Measurements from ENCODE around the gene AHNAK. TPM values are rescaled to one million over a fixed set of nuclear protein-coding genes. Genes with fewer than 3 reads are reported as not detected.

The AHNAK gene
- total and polyA plus RNA-seq, 8 donors: 37.4 to 693 (median 554) TPM

- peak overlapping the region in 3 of 5 donors; percentile 28 to 95 (median 93) for H3K27ac ChIP-seq
- no peaks in the 10 kb centered on the region for H3K27me3 ChIP-seq
- intact Hi-C loops (cut with DNase I; ENCODE audit: low total_unique reads): no loop called here
- H3K9me3 ChIP-seq: no peaks in the 10 kb centered on the region
- peak in 1 of 2 donors; percentile 17 for DNase-seq
- peak overlapping the region in 1 of 4 donors; percentile 14 for H3K4me3 ChIP-seq
- H3K36me3 ChIP-seq: peaks cover 46 to 53% (median 52%) of the 10 kb centered on the region in 4 donors
- H3K4me1 ChIP-seq: peaks cover 42 to 70% (median 56%) of the 10 kb centered on the region in 4 donors
- TF ChIP-seq, protein P1, sequence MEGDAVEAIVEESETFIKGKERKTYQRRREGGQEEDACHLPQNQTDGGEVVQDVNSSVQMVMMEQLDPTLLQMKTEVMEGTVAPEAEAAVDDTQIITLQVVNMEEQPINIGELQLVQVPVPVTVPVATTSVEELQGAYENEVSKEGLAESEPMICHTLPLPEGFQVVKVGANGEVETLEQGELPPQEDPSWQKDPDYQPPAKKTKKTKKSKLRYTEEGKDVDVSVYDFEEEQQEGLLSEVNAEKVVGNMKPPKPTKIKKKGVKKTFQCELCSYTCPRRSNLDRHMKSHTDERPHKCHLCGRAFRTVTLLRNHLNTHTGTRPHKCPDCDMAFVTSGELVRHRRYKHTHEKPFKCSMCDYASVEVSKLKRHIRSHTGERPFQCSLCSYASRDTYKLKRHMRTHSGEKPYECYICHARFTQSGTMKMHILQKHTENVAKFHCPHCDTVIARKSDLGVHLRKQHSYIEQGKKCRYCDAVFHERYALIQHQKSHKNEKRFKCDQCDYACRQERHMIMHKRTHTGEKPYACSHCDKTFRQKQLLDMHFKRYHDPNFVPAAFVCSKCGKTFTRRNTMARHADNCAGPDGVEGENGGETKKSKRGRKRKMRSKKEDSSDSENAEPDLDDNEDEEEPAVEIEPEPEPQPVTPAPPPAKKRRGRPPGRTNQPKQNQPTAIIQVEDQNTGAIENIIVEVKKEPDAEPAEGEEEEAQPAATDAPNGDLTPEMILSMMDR (IDR thresholded peaks at IDR 0.05): no peak
- no peak for TF ChIP-seq POLR2A (IDR thresholded peaks at IDR 0.05)
- TF ChIP-seq POLR2AphosphoS5 (IDR thresholded peaks at IDR 0.05): no peak
- no peak for TF ChIP-seq EP300 (IDR thresholded peaks at IDR 0.05)
- WGBS, 5 donors: 53 to 77% (median 70%) methylated on average over 20 to 21 of the region's 21 CpGs
These were observed 10.2 kb downstream of the AHNAK start for GRCh38 chr11:62536301-62536957.

DNA sequence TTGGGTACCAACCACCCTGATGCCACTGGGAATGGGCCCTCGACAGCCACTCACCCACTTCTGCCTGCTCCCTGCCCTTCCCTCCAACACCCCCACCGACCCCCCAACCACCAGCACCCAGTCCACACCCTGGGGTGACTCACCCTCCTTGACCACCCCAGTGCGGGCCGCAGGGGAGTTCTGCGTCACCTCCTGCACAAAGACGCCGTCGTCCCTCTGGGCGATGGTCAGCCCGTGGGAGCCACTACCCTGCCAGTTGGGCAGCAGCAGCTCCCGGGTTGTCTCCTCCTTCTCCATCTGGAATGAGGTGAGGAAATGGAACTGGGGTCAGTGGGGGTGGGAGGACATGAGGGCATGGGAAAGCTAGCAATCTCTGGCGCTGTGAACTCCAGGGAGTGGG, 10.8 kb downstream of the AHNAK start:
- TF ChIP-seq POLR2A (IDR thresholded peaks at IDR 0.05) (no peak), POLR2AphosphoS5 (IDR thresholded peaks at IDR 0.05) (no peak), EP300 (IDR thresholded peaks at IDR 0.05) (no peak)
- TF ChIP-seq, protein P1 (IDR thresholded peaks at IDR 0.05): no peak
- Histone ChIP-seq H3K27me3 (no peaks in the 10 kb centered on the region), H3K9me3 (no peaks in the 10 kb centered on the region), H3K4me1 (peaks cover 36 to 64% (median 49%) of the 10 kb centered on the region in 4 donors), H3K27ac (peak overlapping the region in 3 of 5 donors; percentile 3 to 95 (median 93)), H3K36me3 (peaks cover 53 to 60% (median 59%) of the 10 kb centered on the region in 4 donors), H3K4me3 (no peak overlapping the region)
- WGBS, 5 donors: 79 to 88% (median 85%) methylated on average over 10 to 12 of the region's 12 CpGs
- no peak for DNase-seq
- intact Hi-C loops (cut with DNase I; ENCODE audit: low total_unique reads): no loop called here

GRCh38 chr11:62534779-62535545, 11.6 kb downstream of the AHNAK start:
- peaks cover 61 to 68% (median 67%) of the 10 kb centered on the region in 4 donors for H3K36me3 ChIP-seq
- WGBS, 5 donors: 91 to 95% (median 92%) methylated on average over 17 to 19 of the region's 19 CpGs
- DNase-seq: no peak
- H3K27ac ChIP-seq: peak overlapping the region in 1 of 5 donors; percentile 95
- H3K27me3 ChIP-seq: no peaks in the 10 kb centered on the region
- H3K9me3 ChIP-seq: no peaks in the 10 kb centered on the region
- intact Hi-C loops (cut with DNase I; ENCODE audit: low total_unique reads): no loop called here
- peaks cover 27 to 55% (median 45%) of the 10 kb centered on the region in 4 donors for H3K4me1 ChIP-seq
- no peak for TF ChIP-seq EP300 (IDR thresholded peaks at IDR 0.05)
- no peak for TF ChIP-seq POLR2AphosphoS5 (IDR thresholded peaks at IDR 0.05)
- no peak for TF ChIP-seq POLR2A (IDR thresholded peaks at IDR 0.05)
- TF ChIP-seq, protein P1 (IDR thresholded peaks at IDR 0.05): no peak
- H3K4me3 ChIP-seq: no peak overlapping the region

DNA sequence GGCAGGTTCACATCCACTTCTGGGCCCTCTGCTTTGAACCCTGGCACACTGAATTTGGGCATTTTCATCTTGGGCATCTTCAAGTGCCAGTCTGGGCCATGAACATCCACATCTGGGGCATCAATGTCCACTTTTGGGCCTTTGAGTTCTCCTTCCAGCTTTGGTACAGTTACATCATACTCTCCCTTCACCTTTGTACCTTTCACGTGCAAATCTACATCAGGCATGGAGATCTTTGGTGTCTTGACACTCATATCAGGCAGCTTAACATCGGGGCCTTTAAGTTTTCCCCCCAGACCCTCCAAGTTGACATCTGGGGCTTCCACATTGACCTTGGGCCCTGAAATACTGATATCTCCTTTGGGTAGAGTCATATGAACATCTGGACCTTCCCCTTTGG, 14.5 kb downstream of the AHNAK start:
- no peaks in the 10 kb centered on the region for H3K27me3 ChIP-seq
- peaks cover 0 to 27% (median 17%) of the 10 kb centered on the region in 4 donors for H3K4me1 ChIP-seq
- no peak overlapping the region for H3K27ac ChIP-seq
- WGBS, 5 donors: 91 to 94% (median 93%) methylated on average over 2 of the region's 2 CpGs
- intact Hi-C loops (cut with DNase I; ENCODE audit: low total_unique reads): no loop called here
- H3K4me3 ChIP-seq: no peak overlapping the region
- H3K9me3 ChIP-seq: no peaks in the 10 kb centered on the region
- H3K36me3 ChIP-seq: peaks cover 88 to 97% (median 96%) of the 10 kb centered on the region in 4 donors
- no peak for DNase-seq
- no peak for TF ChIP-seq POLR2A (IDR thresholded peaks at IDR 0.05)
- TF ChIP-seq EP300 (IDR thresholded peaks at IDR 0.05): no peak
- no peak for TF ChIP-seq POLR2AphosphoS5 (IDR thresholded peaks at IDR 0.05)
- TF ChIP-seq, protein P1 (IDR thresholded peaks at IDR 0.05): no peak

Measured in stomach (tissue), 9 donors.